ENCODE results near the gene MRPL20.
"Not testable (repeated sequence)": the region's sequence is repeated elsewhere in the genome, so short reads cannot be mapped to it uniquely, and the experiment has no call there.

The MRPL20 gene

GRCh38 chr1:1385339-1385738 is 21.8 kb downstream of the MRPL20 start:
- not testable (repeated sequence) for DNase-seq (ENCODE audit: low read depth)

GRCh38 chr1:1381294-1381693 is 25.8 kb downstream of the MRPL20 start:
- DNase-seq (ENCODE audit: low read depth): no peak

GRCh38 chr1:1380860-1381259 is 26.2 kb downstream of the MRPL20 start:
- DNase-seq (ENCODE audit: low read depth): no peak

GRCh38 chr1:1377540-1378205 is 29.4 kb downstream of the MRPL20 start:
- no peak for DNase-seq (ENCODE audit: low read depth)

GRCh38 chr1:1376551-1377226 is 30.4 kb downstream of the MRPL20 start:
- DNase-seq (ENCODE audit: low read depth): no peak

GRCh38 chr1:1374929-1375662 is 32.0 kb downstream of the MRPL20 start, which contains the start of gene AURKAIP1:
Gene AURKAIP1, minus strand, starts transcription at chr1:1375207. Its CDS starts 451 bp downstream, at chr1:1374756.
- peak; percentile 86 for DNase-seq (ENCODE audit: low read depth)

- no peak for DNase-seq (ENCODE audit: low read depth)
These were observed 32.5 kb downstream of the MRPL20 start for GRCh38 chr1:1374589-1374928.

- no peak for DNase-seq (ENCODE audit: low read depth)
These were observed 33.1 kb downstream of the MRPL20 start for GRCh38 chr1:1373815-1374588.

GRCh38 chr1:1373051-1373814 is 33.9 kb downstream of the MRPL20 start:
- DNase-seq (ENCODE audit: low read depth): no peak

GRCh38 chr1:1371746-1372711 is 35.1 kb downstream of the MRPL20 start:
- peak; percentile 75 for DNase-seq (ENCODE audit: low read depth)

- no peak for DNase-seq (ENCODE audit: low read depth)
These were observed 35.7 kb downstream of the MRPL20 start for GRCh38 chr1:1371364-1371745.

- no peak for DNase-seq (ENCODE audit: low read depth)
These were observed 36.3 kb downstream of the MRPL20 start for GRCh38 chr1:1370771-1371300.

- DNase-seq (ENCODE audit: low read depth): not testable (repeated sequence)
These were observed 37.0 kb downstream of the MRPL20 start for GRCh38 chr1:1370094-1370493.

- no peak for DNase-seq (ENCODE audit: low read depth)
These were observed 39.8 kb downstream of the MRPL20 start for GRCh38 chr1:1367315-1367714.

GRCh38 chr1:1366699-1367066 is 40.4 kb downstream of the MRPL20 start:
- DNase-seq (ENCODE audit: low read depth): no peak

GRCh38 chr1:1365875-1366698 is 41.0 kb downstream of the MRPL20 start:
- DNase-seq (ENCODE audit: low read depth): no peak

- DNase-seq (ENCODE audit: low read depth): no peak
These were observed 42.8 kb downstream of the MRPL20 start for GRCh38 chr1:1364266-1364665.

- DNase-seq (ENCODE audit: low read depth): no peak
These were observed 45.1 kb downstream of the MRPL20 start for GRCh38 chr1:1361982-1362423.
